Measurements from ENCODE around the gene SF3B4. TPM values are rescaled to one million over a fixed set of nuclear protein-coding genes. Genes with fewer than 3 reads are reported as not detected.

SF3B4 gene
- total and polyA plus RNA-seq, 4 donors, result 6.3 to 16.6 (median 12.5) TPM

- DNase-seq (ENCODE audit: low spot score), result no peak
- Histone ChIP-seq H3K9ac (ENCODE audit: low read depth in 1 of 2, low read length in 2 of 2) (no peak overlapping the region), H3K27me3 (ENCODE audit: control insufficient read depth in 4 of 4, insufficient read depth in 4 of 4, low read length in 3 of 4) (no peaks in the 10 kb centered on the region), H3K9me3 (ENCODE audit: control insufficient read depth in 4 of 4, low read length in 3 of 4) (no peaks in the 10 kb centered on the region), H3K4me3 (ENCODE audit: low read depth in 1 of 3, low read length in 3 of 3) (no peak overlapping the region), H3K4me1 (ENCODE audit: control insufficient read depth in 4 of 4, insufficient read depth in 4 of 4, low read length in 3 of 4) (peaks cover 4 to 31% (median 16%) of the 10 kb centered on the region in 4 donors), H3K36me3 (ENCODE audit: control insufficient read depth in 4 of 4, insufficient read depth in 3 of 4, low read depth in 1 of 4, low read length in 3 of 4) (peaks cover 4 to 31% (median 15%) of the 10 kb centered on the region in 4 donors), H3K27ac (ENCODE audit: low read depth in 1 of 2, low read length in 2 of 2) (peak overlapping the region in 1 of 2 donors; percentile 45)
- TF ChIP-seq REST (IDR thresholded peaks at IDR 0.05), result no peak
- TF ChIP-seq FOXA1 (IDR thresholded peaks at IDR 0.05), result no peak
- TF ChIP-seq GABPA (IDR thresholded peaks at IDR 0.05 in 1 of 2, conservative IDR thresholded peaks at IDR 0.05 in 1 of 2), result no peak
- no peak for TF ChIP-seq NR2F2 (IDR thresholded peaks at IDR 0.05)
- no peak for TF ChIP-seq HNF4A (conservative IDR thresholded peaks at IDR 0.05)
- no peak for TF ChIP-seq TAF1 (conservative IDR thresholded peaks at IDR 0.05)
- no peak for TF ChIP-seq ZBTB33 (IDR thresholded peaks at IDR 0.05)
- no peak for TF ChIP-seq RAD21 (IDR thresholded peaks at IDR 0.05)
- no peak for TF ChIP-seq FOXA2 (IDR thresholded peaks at IDR 0.05)
- no peak for TF ChIP-seq CTCF (IDR thresholded peaks at IDR 0.05; ENCODE audit: low read depth, low read length, missing input control)
- TF ChIP-seq ATF3 (IDR thresholded peaks at IDR 0.05), result no peak
- TF ChIP-seq EGR1 (IDR thresholded peaks at IDR 0.05; ENCODE audit: low read depth in 2 of 2), result no peak
- TF ChIP-seq YY1 (IDR thresholded peaks at IDR 0.05), result no peak
- no peak for TF ChIP-seq RXRA (IDR thresholded peaks at IDR 0.05)
- TF ChIP-seq SP1 (IDR thresholded peaks at IDR 0.05), result no peak
- no peak for TF ChIP-seq HNF4G (IDR thresholded peaks at IDR 0.05)
- WGBS, result 72% methylated on average over 1 of the region's 1 CpG
Measured at GRCh38 chr1:149966405-149966804, 38.8 kb upstream of the SF3B4 start.

GRCh38 chr1:149965440-149965839 is 37.8 kb upstream of the SF3B4 start:
- no peak overlapping the region for H3K9ac ChIP-seq (ENCODE audit: low read depth in 1 of 2, low read length in 2 of 2)
- TF ChIP-seq FOXA2 (IDR thresholded peaks at IDR 0.05) (no peak), RXRA (IDR thresholded peaks at IDR 0.05) (peak in 1 of 2 donors; percentile 55), HNF4A (conservative IDR thresholded peaks at IDR 0.05) (peak in 1 of 2 donors; percentile 47), JUND (IDR thresholded peaks at IDR 0.05) (no peak), YY1 (IDR thresholded peaks at IDR 0.05) (no peak), RAD21 (IDR thresholded peaks at IDR 0.05) (peak in 1 of 2 donors; percentile 23), GABPA (IDR thresholded peaks at IDR 0.05 in 1 of 2, conservative IDR thresholded peaks at IDR 0.05 in 1 of 2) (peak in 1 of 2 donors; percentile 51), HNF4G (IDR thresholded peaks at IDR 0.05) (no peak), REST (IDR thresholded peaks at IDR 0.05) (no peak)
- 35% methylated on average over 3 of the region's 3 CpGs for WGBS
- no peaks in the 10 kb centered on the region for H3K9me3 ChIP-seq (ENCODE audit: control insufficient read depth in 4 of 4, low read length in 3 of 4)
- H3K4me3 ChIP-seq (ENCODE audit: low read depth in 1 of 3, low read length in 3 of 3), result no peak overlapping the region
- no peaks in the 10 kb centered on the region for H3K27me3 ChIP-seq (ENCODE audit: control insufficient read depth in 4 of 4, insufficient read depth in 4 of 4, low read length in 3 of 4)
- peaks cover 4 to 23% (median 10%) of the 10 kb centered on the region in 4 donors for H3K36me3 ChIP-seq (ENCODE audit: control insufficient read depth in 4 of 4, insufficient read depth in 3 of 4, low read depth in 1 of 4, low read length in 3 of 4)
- H3K27ac ChIP-seq (ENCODE audit: low read depth in 1 of 2, low read length in 2 of 2), result peak overlapping the region; percentile 4 to 45
- H3K4me1 ChIP-seq (ENCODE audit: control insufficient read depth in 4 of 4, insufficient read depth in 4 of 4, low read length in 3 of 4), result peaks cover 4 to 31% (median 16%) of the 10 kb centered on the region in 4 donors
- DNase-seq (ENCODE audit: low spot score), result no peak

All from liver (tissue), 9 donors.